SK-N-SH (cell line): ENCODE measurements around the gene KLK2. TPM values are rescaled to one million over a fixed set of nuclear protein-coding genes. Genes with fewer than 3 reads are reported as not detected.

Experiments used
- CTCF ChIA-PET: fragments of 300-600, 350-600 bp; formaldehyde crosslinking; extraction: SDS; loops from one replicate; lab custom pipeline; 2021; lab: Yijun Ruan, JAX
- POLR2A ChIA-PET: fragments of 350-600 bp; sonication (Branson Sonifier 250); formaldehyde crosslinking; extraction: SDS; loops from one replicate; lab custom pipeline; 2020; ENCODE audit warnings: antibody characterized with exemption, inconsistent platforms; lab: Yijun Ruan, JAX
- DNase-seq: peaks from one replicate; pipeline ENCODE4 v3.0.0; 2012
- H2AFZ ChIP-seq: fragments of 200-600 bp; sonication (generic); 2 replicates; pipeline ENCODE4 v1.8.1; 2016; ENCODE audit warnings: antibody characterized with exemption, mild to moderate bottlenecking, low read depth
- H3F3A ChIP-seq: fragments of 200-600 bp; sonication (generic); replicated peaks from 2 replicates; pipeline ENCODE3; 2016; ENCODE audit warnings: antibody characterized with exemption, mild to moderate bottlenecking; ENCODE audit not compliant: insufficient read depth
- H3K27ac ChIP-seq, 2 experiments: fragments of 200-500 bp in 1 of 2; fragments of 200-600 bp in 1 of 2; sonication (Bioruptor generic) in 1 of 2; sonication (generic), shearing (Covaris generic) in 1 of 2; 2 replicates each; pipeline versions ENCODE4 v1.5.1 to v1.6.1; 2014 to 2016; ENCODE audit warnings: low read depth in 2 of 2, inconsistent platforms in 1 of 2, low read length in 1 of 2, mild to moderate bottlenecking in 1 of 2, mixed read lengths in 1 of 2
- H3K27me3 ChIP-seq: fragments of 200-600 bp; sonication (generic), shearing (Covaris generic); 2 replicates; pipeline ENCODE4 v1.6.1; 2016; ENCODE audit warnings: mixed run types; ENCODE audit not compliant: insufficient read depth
- H3K36me3 ChIP-seq, 2 experiments: fragments of 200-500 bp in 1 of 2; fragments of 200-600 bp in 1 of 2; sonication (Bioruptor generic) in 1 of 2; sonication (generic) in 1 of 2; replicated peaks in 1 of 2; 2 replicates each; pipeline versions ENCODE3 to v1.5.1; 2014 to 2016; ENCODE audit warnings: low read length in 1 of 2, mild to moderate bottlenecking in 1 of 2; ENCODE audit not compliant: insufficient read depth in 2 of 2, control insufficient read depth in 1 of 2
- H3K4me1 ChIP-seq, 2 experiments: fragments of 200-500 bp in 1 of 2; fragments of 200-600 bp in 1 of 2; sonication (Bioruptor generic) in 1 of 2; sonication (generic), shearing (Covaris generic) in 1 of 2; 2 replicates each; pipeline versions ENCODE4 v1.5.1 to v1.6.1; 2014 to 2016; ENCODE audit warnings: low read depth in 1 of 2, low read length in 1 of 2, mixed run types in 1 of 2; ENCODE audit not compliant: insufficient read depth in 2 of 2, control insufficient read depth in 1 of 2
- H3K4me2 ChIP-seq: fragments of 200-600 bp; sonication (generic), shearing (Covaris generic); 2 replicates; pipeline ENCODE4 v1.6.1; 2017; ENCODE audit warnings: mixed run types
- H3K4me3 ChIP-seq, 2 experiments: fragments of 200-500 bp in 1 of 2; fragments of 200-600 bp in 1 of 2; sonication (Bioruptor generic) in 1 of 2; sonication (generic), shearing (Covaris generic) in 1 of 2; 2 replicates each; pipeline versions ENCODE4 v1.5.1 to v1.8.1; 2014 to 2016; ENCODE audit warnings: low read depth in 2 of 2, inconsistent platforms in 1 of 2, low read length in 1 of 2, mild to moderate bottlenecking in 1 of 2, mixed read lengths in 1 of 2, moderate library complexity in 1 of 2
- H3K79me2 ChIP-seq: fragments of 200-600 bp; sonication (generic); 2 replicates; pipeline ENCODE4 v1.8.1; 2017; ENCODE audit warnings: mild to moderate bottlenecking; ENCODE audit not compliant: insufficient read depth
- H3K9ac ChIP-seq: fragments of 200-600 bp; sonication (generic); 2 replicates; pipeline ENCODE4 v1.6.1; 2017; ENCODE audit warnings: mixed run types
- H3K9me2 ChIP-seq: fragments of 200-600 bp; sonication (generic); 2 replicates; pipeline ENCODE4 v1.6.1; 2017; ENCODE audit warnings: mixed run types
- H3K9me3 ChIP-seq: fragments of 200-600 bp; sonication (generic); 2 replicates; pipeline ENCODE4 v1.6.1; 2017; ENCODE audit warnings: mixed run types, mild to moderate bottlenecking, moderate library complexity
- H4K20me1 ChIP-seq: fragments of 200-600 bp; sonication (generic); 2 replicates; pipeline ENCODE4 v1.6.1; 2017; ENCODE audit warnings: mild to moderate bottlenecking, mixed run types; ENCODE audit not compliant: insufficient read depth
- CHD2 ChIP-seq: fragments of 150-350 bp; IDR thresholded peaks from 2 replicates; pipeline ENCODE4 v1.6.1; 2018; ENCODE audit warnings: low read length; ENCODE audit not compliant: partially characterized antibody
- EP300 ChIP-seq, 2 experiments: IDR thresholded peaks; 2 replicates each; pipeline versions ENCODE4 v1.4.0 to v1.6.1; 2012; ENCODE audit warnings: borderline replicate concordance in 1 of 2, low read depth in 1 of 2, low read length in 1 of 2
- GABPA ChIP-seq: IDR thresholded peaks from 2 replicates; pipeline ENCODE4 v1.4.0; 2012; ENCODE audit warnings: low read depth, mild to moderate bottlenecking
- NFIC ChIP-seq: IDR thresholded peaks from 2 replicates; pipeline ENCODE4 v1.4.0; 2012; ENCODE audit warnings: borderline replicate concordance
- RFX5 ChIP-seq: IDR thresholded peaks from 2 replicates; pipeline ENCODE4 v1.6.1; 2012; ENCODE audit warnings: mild to moderate bottlenecking, improper control_type of control experiment, low read length
- TCF12 ChIP-seq: IDR thresholded peaks from 2 replicates; pipeline ENCODE4 v1.4.0; 2012
- TEAD4 ChIP-seq: IDR thresholded peaks from 2 replicates; pipeline ENCODE4 v1.4.0; 2012; ENCODE audit warnings: mild to moderate bottlenecking, borderline replicate concordance; ENCODE audit not compliant: insufficient read depth
- WGBS: methylation state at CpG from one replicate; pipeline ENCODE4 v1.1.6; 2017; ENCODE audit warnings: low lambda C conversion rate; 5-methylcytosine and 5-hydroxymethylcytosine counted together
- polyA plus RNA-seq, 3 experiments: library from polyadenylated mRNA; depleted of rRNA; stranded (reverse); fragments of >200 nt; gene quantifications; 2 replicates each; pipeline ENCODE4 v1.2.3, GENCODE V29; 2012
- TF ChIP-seq, protein P1 (sequence below): IDR thresholded peaks from 2 replicates; pipeline ENCODE4; 2012
- TF ChIP-seq, protein P2 (sequence below): fragments of 150-350 bp; IDR thresholded peaks from 2 replicates; pipeline ENCODE4 v1.6.1; 2016; ENCODE audit warnings: mild to moderate bottlenecking, low read depth, low read length
- TF ChIP-seq, protein P3 (sequence below): IDR thresholded peaks from 2 replicates; pipeline ENCODE4 v1.4.0; 2012; ENCODE audit warnings: low read depth, borderline replicate concordance
- TF ChIP-seq, protein P4 (sequence below): IDR thresholded peaks from 2 replicates; pipeline ENCODE4 v1.4.0; 2012; ENCODE audit warnings: low read depth

The KLK2 gene
- polyA plus RNA-seq, 1 of the 3 experiments (the other 2 are of a cell fraction): 0.15 TPM

DNA sequence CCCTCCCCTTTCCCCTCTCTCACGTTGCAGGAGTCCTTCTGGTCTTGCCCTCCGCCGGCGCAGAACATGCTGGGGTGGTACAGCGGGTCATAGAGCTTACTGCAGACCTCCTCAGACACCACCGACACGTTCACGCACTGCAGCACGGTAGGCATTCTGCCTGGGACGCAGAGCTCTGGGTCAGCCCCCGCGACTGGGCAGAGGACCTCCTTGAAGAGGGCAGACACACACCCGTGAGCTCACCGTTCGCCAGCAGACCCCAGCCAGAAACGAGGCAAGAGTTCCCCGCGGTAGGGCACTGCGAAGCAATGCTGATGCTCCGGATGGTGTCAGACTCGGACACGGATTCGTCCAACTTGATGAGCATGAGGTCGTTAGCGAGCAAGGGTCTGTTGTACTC, 35.1 kb downstream of the KLK2 start (continued):
- TF ChIP-seq, protein P1, sequence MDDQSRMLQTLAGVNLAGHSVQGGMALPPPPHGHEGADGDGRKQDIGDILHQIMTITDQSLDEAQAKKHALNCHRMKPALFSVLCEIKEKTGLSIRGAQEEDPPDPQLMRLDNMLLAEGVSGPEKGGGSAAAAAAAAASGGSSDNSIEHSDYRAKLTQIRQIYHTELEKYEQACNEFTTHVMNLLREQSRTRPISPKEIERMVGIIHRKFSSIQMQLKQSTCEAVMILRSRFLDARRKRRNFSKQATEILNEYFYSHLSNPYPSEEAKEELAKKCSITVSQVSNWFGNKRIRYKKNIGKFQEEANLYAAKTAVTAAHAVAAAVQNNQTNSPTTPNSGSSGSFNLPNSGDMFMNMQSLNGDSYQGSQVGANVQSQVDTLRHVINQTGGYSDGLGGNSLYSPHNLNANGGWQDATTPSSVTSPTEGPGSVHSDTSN: no peak

DNA sequence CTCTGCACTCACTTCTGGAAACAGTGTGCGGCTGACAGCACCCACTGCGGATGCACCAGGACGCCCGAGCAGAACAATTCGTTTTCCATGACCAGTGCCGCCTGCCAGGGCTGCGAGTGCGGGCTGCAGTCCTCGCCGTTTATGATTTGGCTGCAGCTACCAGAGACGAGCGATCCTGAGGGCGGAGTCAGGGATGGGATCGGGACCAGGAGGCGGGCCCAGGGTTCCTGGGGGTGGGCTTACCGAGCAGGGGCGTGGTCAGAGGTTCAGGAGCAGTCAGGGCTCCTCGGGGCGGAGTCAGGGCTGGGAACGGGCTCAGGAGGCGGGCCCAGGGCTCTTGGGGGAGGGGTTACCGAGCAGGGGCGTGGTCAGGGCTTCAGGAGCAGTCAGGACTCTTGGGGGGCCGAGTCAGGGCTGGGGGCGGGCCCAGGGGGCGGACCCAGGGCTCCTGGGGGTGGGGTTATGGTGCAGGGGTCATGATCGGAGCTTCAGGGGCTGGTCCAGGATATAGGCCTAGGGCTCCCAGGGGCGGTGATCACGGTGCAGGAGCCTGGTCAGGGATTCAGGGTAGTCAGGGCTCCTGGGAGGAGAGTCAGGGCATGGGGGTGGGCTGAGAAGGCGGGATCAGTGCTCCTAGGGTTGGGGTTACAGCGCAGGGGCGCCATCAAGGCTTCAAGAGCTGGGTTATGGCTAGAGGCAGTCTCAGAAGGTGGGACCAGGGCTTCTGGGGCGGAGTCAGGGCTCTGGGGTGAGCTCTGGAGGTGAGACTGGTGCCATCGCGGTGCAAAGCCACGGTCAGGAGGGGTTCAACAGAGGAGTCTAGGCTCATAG, 36.2 kb downstream of the KLK2 start:
- WGBS: 5% methylated on average over 23 of the region's 36 CpGs
- CTCF ChIA-PET: interaction anchor here (3.5 kb wide), 1 partner anchor 12 kb away, joined by 25 read pairs; no protein-coding TSS in a partner anchor
- H2AFZ ChIP-seq: no peak overlapping the region
- H3F3A ChIP-seq: no peaks in the 10 kb centered on the region
- no peak for TF ChIP-seq EP300 (IDR thresholded peaks at IDR 0.05; ENCODE audit: borderline replicate concordance in 1 of 2, low read depth in 1 of 2, low read length in 1 of 2)
- TF ChIP-seq, all 33 proteins: peak for 0
- H3K4me1 ChIP-seq: no peaks in the 10 kb centered on the region
- DNase-seq: peak; percentile 83
- H3K4me2 ChIP-seq: peak overlapping the region; percentile 33; the same call in 1 of the 2 replicates
- no peaks in the 10 kb centered on the region for H3K36me3 ChIP-seq
- POLR2A ChIA-PET: no interaction called here
- H3K9ac ChIP-seq: no peak overlapping the region
- no peaks in the 10 kb centered on the region for H3K9me3 ChIP-seq
- H3K79me2 ChIP-seq: no peaks in the 10 kb centered on the region
- no peaks in the 10 kb centered on the region for H4K20me1 ChIP-seq
- H3K4me3 ChIP-seq: no peak overlapping the region; a peak in 1 of 4 replicates
- H3K27ac ChIP-seq: no peak overlapping the region
- peaks cover 75% of the 10 kb centered on the region for H3K27me3 ChIP-seq
- no peaks in the 10 kb centered on the region for H3K9me2 ChIP-seq

DNA sequence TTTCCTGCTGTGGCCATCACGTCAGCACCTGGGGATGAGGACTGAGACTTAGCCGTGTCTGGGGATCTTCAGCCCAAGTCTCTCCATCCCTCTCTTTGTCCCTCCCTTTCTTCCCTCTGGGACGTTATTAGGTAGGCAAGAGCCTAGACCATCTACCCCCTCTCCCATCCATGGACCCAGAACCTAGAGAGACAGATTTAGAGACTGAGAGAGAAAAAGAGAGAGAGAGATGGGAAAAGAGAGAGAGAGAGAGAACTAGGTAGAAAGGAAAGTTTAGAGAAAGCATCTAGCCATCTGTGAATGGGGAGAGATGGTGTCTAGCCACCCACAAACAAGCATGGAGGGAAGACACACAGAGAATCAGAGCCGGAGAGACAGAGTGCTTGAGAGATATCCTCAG, 37.5 kb downstream of the KLK2 start:
- H3K4me2 ChIP-seq: no peak overlapping the region
- TF ChIP-seq CHD2: no peak
- TF ChIP-seq, protein P2, sequence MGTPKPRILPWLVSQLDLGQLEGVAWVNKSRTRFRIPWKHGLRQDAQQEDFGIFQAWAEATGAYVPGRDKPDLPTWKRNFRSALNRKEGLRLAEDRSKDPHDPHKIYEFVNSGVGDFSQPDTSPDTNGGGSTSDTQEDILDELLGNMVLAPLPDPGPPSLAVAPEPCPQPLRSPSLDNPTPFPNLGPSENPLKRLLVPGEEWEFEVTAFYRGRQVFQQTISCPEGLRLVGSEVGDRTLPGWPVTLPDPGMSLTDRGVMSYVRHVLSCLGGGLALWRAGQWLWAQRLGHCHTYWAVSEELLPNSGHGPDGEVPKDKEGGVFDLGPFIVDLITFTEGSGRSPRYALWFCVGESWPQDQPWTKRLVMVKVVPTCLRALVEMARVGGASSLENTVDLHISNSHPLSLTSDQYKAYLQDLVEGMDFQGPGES: no peak
- no peak for TF ChIP-seq NFIC
- no peak for TF ChIP-seq GABPA
- TF ChIP-seq TEAD4: no peak
- no peak for TF ChIP-seq RFX5
- TF ChIP-seq TCF12: no peak
- TF ChIP-seq, protein P3, sequence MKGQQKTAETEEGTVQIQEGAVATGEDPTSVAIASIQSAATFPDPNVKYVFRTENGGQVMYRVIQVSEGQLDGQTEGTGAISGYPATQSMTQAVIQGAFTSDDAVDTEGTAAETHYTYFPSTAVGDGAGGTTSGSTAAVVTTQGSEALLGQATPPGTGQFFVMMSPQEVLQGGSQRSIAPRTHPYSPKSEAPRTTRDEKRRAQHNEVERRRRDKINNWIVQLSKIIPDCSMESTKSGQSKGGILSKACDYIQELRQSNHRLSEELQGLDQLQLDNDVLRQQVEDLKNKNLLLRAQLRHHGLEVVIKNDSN: no peak
- TF ChIP-seq, protein P4, sequence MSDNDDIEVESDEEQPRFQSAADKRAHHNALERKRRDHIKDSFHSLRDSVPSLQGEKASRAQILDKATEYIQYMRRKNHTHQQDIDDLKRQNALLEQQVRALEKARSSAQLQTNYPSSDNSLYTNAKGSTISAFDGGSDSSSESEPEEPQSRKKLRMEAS: no peak
- no peak for TF ChIP-seq EP300 (IDR thresholded peaks at IDR 0.05; ENCODE audit: borderline replicate concordance in 1 of 2, low read depth in 1 of 2, low read length in 1 of 2)
- no peaks in the 10 kb centered on the region for H3K9me2 ChIP-seq
- WGBS: 6% methylated on average over 4 of the region's 4 CpGs
- H3K9ac ChIP-seq: no peak overlapping the region
- no peaks in the 10 kb centered on the region for H3F3A ChIP-seq
- CTCF ChIA-PET: interaction anchor here (2.2 kb wide), 1 partner anchor 11 kb away, joined by 16 read pairs; no protein-coding TSS in a partner anchor
- no peak overlapping the region for H2AFZ ChIP-seq
- no peaks in the 10 kb centered on the region for H4K20me1 ChIP-seq
- POLR2A ChIA-PET: no interaction called here
- no peaks in the 10 kb centered on the region for H3K4me1 ChIP-seq
- H3K27me3 ChIP-seq: peaks cover 83% of the 10 kb centered on the region
- H3K27ac ChIP-seq: no peak overlapping the region
- H3K36me3 ChIP-seq: no peaks in the 10 kb centered on the region
- no peak for DNase-seq
- H3K9me3 ChIP-seq: no peaks in the 10 kb centered on the region
- H3K79me2 ChIP-seq: no peaks in the 10 kb centered on the region
- no peak overlapping the region for H3K4me3 ChIP-seq
